Thyroid gland (tissue), 4 donors: ENCODE data around the gene EHD3.

Experiments used
- CTCF ChIP-seq, 6 experiments: fragments of 200-600 bp in 3 of 6; fragments of 450-650 bp in 3 of 6; sonication (generic) in 3 of 6; IDR thresholded peaks; one replicate each; pipeline ENCODE4 v1.5.1; 2016 to 2019; ENCODE audit warnings: antibody characterized with exemption in 6 of 6, mild to moderate bottlenecking in 2 of 6, inconsistent platforms in 1 of 6, moderate library complexity in 1 of 6
- POLR2A ChIP-seq, 2 donors: fragments of 450-650 bp; IDR thresholded peaks; one replicate each; pipeline ENCODE4 v1.6.1; 2017; ENCODE audit warnings: antibody characterized with exemption in 2 of 2, mild to moderate bottlenecking in 2 of 2, moderate library complexity in 1 of 2

DNA sequence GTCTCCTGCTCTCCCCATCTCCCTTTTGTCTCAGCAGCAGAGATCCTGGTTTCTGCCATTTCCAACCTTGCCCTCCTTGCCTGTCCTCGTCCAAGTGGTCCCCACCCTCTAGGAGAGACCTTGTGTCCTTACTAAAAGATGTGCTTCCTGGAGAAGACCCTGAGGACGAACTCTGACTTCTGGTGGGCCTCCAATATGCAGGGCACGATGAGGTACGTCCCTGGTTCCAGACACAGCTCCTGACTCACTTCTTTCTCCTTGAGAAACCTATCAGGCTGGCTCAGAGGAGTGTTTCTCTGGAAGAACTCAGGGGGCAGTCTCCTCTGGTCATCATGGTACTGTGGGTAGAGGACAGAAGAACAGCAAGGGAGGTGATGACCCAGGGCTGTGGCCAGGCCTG, 44.8 kb upstream of the EHD3 start:
- TF ChIP-seq CTCF (IDR thresholded peaks at IDR 0.05) (no peak), POLR2A (IDR thresholded peaks at IDR 0.05) (no peak)
